ENCODE measurements around the gene PROX2.

PROX2 gene

DNA sequence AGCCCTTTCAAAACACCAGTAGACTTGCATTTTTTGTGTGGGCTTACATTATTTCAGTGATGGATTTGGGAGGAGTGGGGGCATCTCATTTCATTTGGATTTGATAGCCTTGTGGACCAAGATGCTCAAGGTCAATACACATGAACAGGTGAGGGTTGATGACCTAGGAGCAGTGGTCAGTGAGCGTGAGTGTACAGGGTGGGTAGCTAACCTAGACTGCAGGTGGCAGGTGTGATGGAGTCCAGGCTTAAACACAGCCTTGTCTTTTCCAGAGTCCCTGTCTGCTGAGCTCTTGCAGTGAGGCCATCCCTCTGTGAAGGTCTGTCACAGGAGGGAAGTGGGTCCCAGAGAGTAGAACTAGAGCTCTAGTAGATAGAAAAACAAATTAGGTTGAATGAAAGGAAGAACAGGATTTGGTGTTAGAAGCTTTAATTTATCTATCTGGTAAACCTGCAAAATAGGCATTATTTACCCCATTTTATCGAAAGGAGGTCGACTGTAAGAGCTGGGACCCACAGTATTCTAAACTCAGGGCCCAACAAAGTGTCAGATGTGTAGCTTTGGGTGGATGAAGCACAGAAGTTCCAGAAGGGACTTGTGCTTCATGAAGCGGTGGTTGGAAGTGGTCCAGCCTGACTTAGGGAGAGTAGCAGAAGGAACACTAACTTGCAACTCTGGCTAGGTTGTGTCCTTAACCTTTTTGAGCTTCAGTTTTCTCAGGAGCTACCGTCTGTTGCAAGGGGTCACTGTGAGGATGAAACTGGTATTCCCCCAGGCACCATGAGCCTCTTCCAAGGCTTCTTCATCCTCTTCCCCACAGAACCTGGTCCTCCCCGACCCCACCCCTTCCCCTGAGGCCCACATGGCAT, 28.9 kb upstream of the PROX2 start:
- no peak for DNase-seq (ENCODE audit: low read depth)
- H3K4me3 ChIP-seq (ENCODE audit: low read depth, low read length): no peak overlapping the region
- TF ChIP-seq CTCF (IDR thresholded peaks at IDR 0.05; ENCODE audit: insufficient read depth, low read depth, low read length, missing control alignments): no peak

GRCh38 chr14:74902941-74903705, 27.2 kb upstream of the PROX2 start:
- no peak for TF ChIP-seq CTCF (IDR thresholded peaks at IDR 0.05; ENCODE audit: insufficient read depth, low read depth, low read length, missing control alignments)

GRCh38 chr14:74898694-74899093, 22.7 kb upstream of the PROX2 start:
- DNase-seq (ENCODE audit: low read depth): no peak
- no peak overlapping the region for H3K4me3 ChIP-seq (ENCODE audit: low read depth, low read length)

More at GRCh38 chr14:74902941-74903705, 27.2 kb upstream of the PROX2 start:
- DNase-seq (ENCODE audit: low read depth): no peak
- H3K4me3 ChIP-seq (ENCODE audit: low read depth, low read length): no peak overlapping the region

DNA sequence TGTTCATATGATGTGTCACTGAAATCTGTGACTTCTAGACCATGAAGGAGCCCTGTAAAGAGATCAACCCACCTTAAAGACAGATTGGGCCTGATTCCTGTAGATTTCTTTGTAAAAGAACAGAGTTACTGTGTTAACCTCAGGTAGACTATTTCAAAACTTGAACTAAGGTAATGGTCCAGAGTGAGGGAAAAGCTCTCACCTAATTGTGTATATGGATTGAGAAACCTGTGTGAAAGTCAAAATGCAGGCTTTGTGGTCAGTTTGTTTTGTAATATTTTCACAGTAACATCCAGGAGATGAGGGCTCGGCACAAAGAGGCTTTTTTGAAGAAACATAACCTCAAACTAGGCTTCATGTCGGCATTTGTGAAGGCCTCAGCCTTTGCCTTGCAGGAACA, 22.1 kb upstream of the PROX2 start:
- DNase-seq (ENCODE audit: low read depth): no peak
- TF ChIP-seq CTCF (IDR thresholded peaks at IDR 0.05; ENCODE audit: insufficient read depth, low read depth, low read length, missing control alignments): no peak
- H3K4me3 ChIP-seq (ENCODE audit: low read depth, low read length): no peak overlapping the region

More at GRCh38 chr14:74898694-74899093, 22.7 kb upstream of the PROX2 start:
- no peak for TF ChIP-seq CTCF (IDR thresholded peaks at IDR 0.05; ENCODE audit: insufficient read depth, low read depth, low read length, missing control alignments)

DNA sequence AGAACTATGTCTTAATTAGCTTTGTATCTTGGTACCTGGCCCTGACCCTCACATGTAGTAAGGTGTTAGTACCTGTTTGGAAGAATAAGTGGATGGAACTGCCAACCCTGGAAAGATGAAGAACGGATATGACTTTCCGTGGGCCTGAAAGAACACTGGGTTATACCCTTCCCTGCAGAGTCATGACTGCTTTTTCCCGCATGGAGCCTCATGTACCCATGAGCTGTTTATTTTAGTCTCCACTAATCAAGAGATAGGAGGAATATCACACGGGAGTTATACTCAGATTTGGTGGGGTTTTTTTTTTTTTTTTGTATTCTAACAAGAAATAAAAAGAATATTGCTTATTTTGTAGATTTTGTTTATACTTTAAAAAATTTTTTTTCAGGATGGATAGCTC, 21.7 kb upstream of the PROX2 start:
- H3K4me3 ChIP-seq (ENCODE audit: low read depth, low read length): no peak overlapping the region
- no peak for DNase-seq (ENCODE audit: low read depth)
- TF ChIP-seq CTCF (IDR thresholded peaks at IDR 0.05; ENCODE audit: insufficient read depth, low read depth, low read length, missing control alignments): no peak

- no peak overlapping the region for H3K4me3 ChIP-seq (ENCODE audit: low read depth, low read length)
- no peak for DNase-seq (ENCODE audit: low read depth)
- no peak for TF ChIP-seq CTCF (IDR thresholded peaks at IDR 0.05; ENCODE audit: insufficient read depth, low read depth, low read length, missing control alignments)
These were observed 20.5 kb upstream of the PROX2 start for GRCh38 chr14:74896400-74896799.

Measured in GM12865 (cell line).